HG02571 (cell line): Measurements from ENCODE around the gene SLC46A1.

Experiments
- ATAC-seq: cut with Tn5 transposase; IDR thresholded peaks from one replicate; pipeline ENCODE4 v1.9.1; 2021; ENCODE audit warnings: mild to moderate bottlenecking, moderate library complexity; ENCODE audit not compliant: unreplicated experiment

Gene SLC46A1

GRCh38 chr17:28404461-28404811 is 1.6 kb downstream of the SLC46A1 start:
- no peak for ATAC-seq

- no peak for ATAC-seq
These were observed 2.0 kb downstream of the SLC46A1 start for GRCh38 chr17:28404007-28404406.

- no peak for ATAC-seq
These were observed 3.2 kb downstream of the SLC46A1 start for GRCh38 chr17:28402844-28403243.

GRCh38 chr17:28402224-28402630 is 3.8 kb downstream of the SLC46A1 start:
- no peak for ATAC-seq

- ATAC-seq, result no peak
These were observed 6.2 kb downstream of the SLC46A1 start for GRCh38 chr17:28399808-28400207.

GRCh38 chr17:28398280-28398981 is 7.6 kb downstream of the SLC46A1 start:
- ATAC-seq, result no peak

GRCh38 chr17:28397687-28398279 is 8.2 kb downstream of the SLC46A1 start:
- ATAC-seq, result no peak

GRCh38 chr17:28397275-28397674 is 8.7 kb downstream of the SLC46A1 start:
- no peak for ATAC-seq

GRCh38 chr17:28396635-28397239 is 9.3 kb downstream of the SLC46A1 start:
- no peak for ATAC-seq

GRCh38 chr17:28395968-28396367 is 10.0 kb downstream of the SLC46A1 start:
- ATAC-seq, result no peak

GRCh38 chr17:28395426-28395825 is 10.6 kb downstream of the SLC46A1 start:
- no peak for ATAC-seq

- no peak for ATAC-seq
These were observed 11.5 kb downstream of the SLC46A1 start for GRCh38 chr17:28394337-28395116.

GRCh38 chr17:28392491-28392890 is 13.5 kb downstream of the SLC46A1 start:
- no peak for ATAC-seq

- no peak for ATAC-seq
These were observed 14.6 kb downstream of the SLC46A1 start for GRCh38 chr17:28391401-28391800.

GRCh38 chr17:28390984-28391383 is 15.0 kb downstream of the SLC46A1 start:
- no peak for ATAC-seq

GRCh38 chr17:28390563-28390962 is 15.4 kb downstream of the SLC46A1 start:
- no peak for ATAC-seq

GRCh38 chr17:28390141-28390540 is 15.9 kb downstream of the SLC46A1 start:
- no peak for ATAC-seq

- ATAC-seq, result no peak
These were observed 17.9 kb downstream of the SLC46A1 start for GRCh38 chr17:28388106-28388505.

- ATAC-seq, result no peak
These were observed 19.6 kb downstream of the SLC46A1 start for GRCh38 chr17:28386391-28386790.

GRCh38 chr17:28385406-28385805 is 20.6 kb downstream of the SLC46A1 start:
- ATAC-seq, result no peak

GRCh38 chr17:28385037-28385400 is 21.0 kb downstream of the SLC46A1 start:
- no peak for ATAC-seq
